Activated naive CD4-positive, alpha-beta T cell treated with anti-CD3 and anti-CD28 coated beads, Interleukin-2, amount 10 ng/mL, durations not matched to agents 7 days and 5 days (primary cell): ENCODE measurements around the gene EPHA10.
"Not testable (repeated sequence)": the region's sequence is repeated elsewhere in the genome, so short reads cannot be mapped to it uniquely, and the experiment has no call there.

Experiments used
- CTCF ChIA-PET: fragments of 350-600 bp; sonication (Branson Sonifier 250); formaldehyde crosslinking; loops from one replicate; lab custom pipeline; 2021; ENCODE audit warnings: antibody characterized with exemption; lab: Charles Lee
- DNase-seq: peaks from one replicate; pipeline ENCODE4 v3.0.0-alpha.2; 2020
- H3K27ac Mint-ChIP-seq: one replicate; pipeline ENCODE4 v1.8.0; 2021; ENCODE audit warnings: mild to moderate bottlenecking, moderate library complexity, mixed read lengths
- H3K27me3 Mint-ChIP-seq: one replicate; pipeline ENCODE4 v1.8.0; 2021; ENCODE audit warnings: mild to moderate bottlenecking, mixed read lengths
- H3K36me3 Mint-ChIP-seq: one replicate; pipeline ENCODE4 v1.8.0; 2021; ENCODE audit warnings: mixed read lengths
- H3K4me1 Mint-ChIP-seq: one replicate; pipeline ENCODE4 v1.8.0; 2021; ENCODE audit warnings: mixed read lengths
- H3K4me3 Mint-ChIP-seq: one replicate; pipeline ENCODE4 v1.8.0; 2021; ENCODE audit warnings: mild to moderate bottlenecking, moderate library complexity, mixed read lengths
- H3K9me3 Mint-ChIP-seq: one replicate; pipeline ENCODE4 v1.8.0; 2021; ENCODE audit warnings: mixed read lengths

EPHA10 gene

GRCh38 chr1:37759451-37759850, 5.5 kb downstream of the EPHA10 start:
- Mint-ChIP-seq H3K27me3 (peaks cover 57% of the 10 kb centered on the region), H3K27ac (no peak overlapping the region), H3K9me3 (no peaks in the 10 kb centered on the region), H3K36me3 (no peaks in the 10 kb centered on the region), H3K4me1 (peaks cover 2% of the 10 kb centered on the region), H3K4me3 (no peak overlapping the region)
- no peak for DNase-seq
- CTCF ChIA-PET = no interaction called here

- H3K36me3 Mint-ChIP-seq = no peaks in the 10 kb centered on the region
- CTCF ChIA-PET = no interaction called here
- no peak for DNase-seq
- peaks cover 55% of the 10 kb centered on the region for H3K27me3 Mint-ChIP-seq
- H3K4me1 Mint-ChIP-seq = peaks cover 8% of the 10 kb centered on the region
- H3K27ac Mint-ChIP-seq = no peak overlapping the region
- H3K9me3 Mint-ChIP-seq = no peaks in the 10 kb centered on the region
- no peak overlapping the region for H3K4me3 Mint-ChIP-seq
These were observed 8.9 kb downstream of the EPHA10 start for GRCh38 chr1:37755951-37756560.

GRCh38 chr1:37755290-37755689, 9.6 kb downstream of the EPHA10 start:
- no peak overlapping the region for H3K27ac Mint-ChIP-seq
- CTCF ChIA-PET = no interaction called here
- H3K36me3 Mint-ChIP-seq = no peaks in the 10 kb centered on the region
- H3K4me1 Mint-ChIP-seq = peaks cover 8% of the 10 kb centered on the region
- DNase-seq = no peak
- peaks cover 61% of the 10 kb centered on the region for H3K27me3 Mint-ChIP-seq
- no peak overlapping the region for H3K4me3 Mint-ChIP-seq
- H3K9me3 Mint-ChIP-seq = no peaks in the 10 kb centered on the region

- H3K27me3 Mint-ChIP-seq = peaks cover 64% of the 10 kb centered on the region
- H3K27ac Mint-ChIP-seq = no peak overlapping the region
- DNase-seq = no peak
- peaks cover 8% of the 10 kb centered on the region for H3K4me1 Mint-ChIP-seq
- no peaks in the 10 kb centered on the region for H3K36me3 Mint-ChIP-seq
- CTCF ChIA-PET = no interaction called here
- H3K4me3 Mint-ChIP-seq = peak overlapping the region; percentile 56
- no peaks in the 10 kb centered on the region for H3K9me3 Mint-ChIP-seq
These were observed 11.2 kb downstream of the EPHA10 start for GRCh38 chr1:37753473-37754321.

GRCh38 chr1:37752583-37753471, 12.1 kb downstream of the EPHA10 start:
- Mint-ChIP-seq H3K4me3 (peak overlapping the region; percentile 63), H3K9me3 (no peaks in the 10 kb centered on the region), H3K4me1 (peaks cover 8% of the 10 kb centered on the region), H3K36me3 (no peaks in the 10 kb centered on the region), H3K27me3 (peaks cover 64% of the 10 kb centered on the region), H3K27ac (no peak overlapping the region)
- DNase-seq = peak; percentile 33
- CTCF ChIA-PET = no interaction called here

- Mint-ChIP-seq H3K4me1 (peaks cover 8% of the 10 kb centered on the region), H3K4me3 (peak overlapping the region; percentile 63), H3K36me3 (no peaks in the 10 kb centered on the region), H3K27ac (no peak overlapping the region), H3K27me3 (peaks cover 66% of the 10 kb centered on the region), H3K9me3 (no peaks in the 10 kb centered on the region)
- CTCF ChIA-PET = no interaction called here
- no peak for DNase-seq
These were observed 12.7 kb downstream of the EPHA10 start for GRCh38 chr1:37752213-37752582.

GRCh38 chr1:37748565-37748964, 16.4 kb downstream of the EPHA10 start:
- DNase-seq = no peak
- peaks cover 45% of the 10 kb centered on the region for H3K27me3 Mint-ChIP-seq
- no peak overlapping the region for H3K27ac Mint-ChIP-seq
- no peaks in the 10 kb centered on the region for H3K36me3 Mint-ChIP-seq
- no peak overlapping the region for H3K4me3 Mint-ChIP-seq
- CTCF ChIA-PET = no interaction called here
- H3K9me3 Mint-ChIP-seq = peaks cover 2% of the 10 kb centered on the region
- peaks cover 8% of the 10 kb centered on the region for H3K4me1 Mint-ChIP-seq

GRCh38 chr1:37746806-37747205, 18.1 kb downstream of the EPHA10 start:
- no peak for DNase-seq
- Mint-ChIP-seq H3K27me3 (peaks cover 43% of the 10 kb centered on the region), H3K27ac (no peak overlapping the region)

GRCh38 chr1:37741662-37742061, 23.3 kb downstream of the EPHA10 start:
- no peaks in the 10 kb centered on the region for H3K4me1 Mint-ChIP-seq
- DNase-seq = no peak
- peaks cover 45% of the 10 kb centered on the region for H3K27me3 Mint-ChIP-seq
- no peak overlapping the region for H3K27ac Mint-ChIP-seq
- CTCF ChIA-PET = interaction anchor here (0.6 to 1.3 kb wide), 2 partner anchors 8 to 138 kb away, joined by 3 read pairs; no protein-coding TSS in a partner anchor
- peaks cover 1% of the 10 kb centered on the region for H3K9me3 Mint-ChIP-seq
- no peaks in the 10 kb centered on the region for H3K36me3 Mint-ChIP-seq
- no peak overlapping the region for H3K4me3 Mint-ChIP-seq

More at GRCh38 chr1:37746806-37747205, 18.1 kb downstream of the EPHA10 start:
- CTCF ChIA-PET = no interaction called here
- peaks cover 2% of the 10 kb centered on the region for H3K9me3 Mint-ChIP-seq
- peaks cover under 1% of the 10 kb centered on the region for H3K4me1 Mint-ChIP-seq
- no peaks in the 10 kb centered on the region for H3K36me3 Mint-ChIP-seq
- no peak overlapping the region for H3K4me3 Mint-ChIP-seq

- DNase-seq = no peak
- Mint-ChIP-seq H3K27ac (no peak overlapping the region), H3K4me1 (no peaks in the 10 kb centered on the region), H3K36me3 (no peaks in the 10 kb centered on the region), H3K4me3 (no peak overlapping the region), H3K9me3 (no peaks in the 10 kb centered on the region), H3K27me3 (peaks cover 48% of the 10 kb centered on the region)
- CTCF ChIA-PET = no interaction called here
These were observed 23.8 kb downstream of the EPHA10 start for GRCh38 chr1:37741130-37741529.

GRCh38 chr1:37739222-37739621, 25.7 kb downstream of the EPHA10 start:
- H3K4me1 Mint-ChIP-seq = no peaks in the 10 kb centered on the region
- CTCF ChIA-PET = no interaction called here
- no peaks in the 10 kb centered on the region for H3K9me3 Mint-ChIP-seq
- H3K27me3 Mint-ChIP-seq = peaks cover 55% of the 10 kb centered on the region
- DNase-seq = no peak
- H3K4me3 Mint-ChIP-seq = no peak overlapping the region
- H3K36me3 Mint-ChIP-seq = no peaks in the 10 kb centered on the region
- no peak overlapping the region for H3K27ac Mint-ChIP-seq

GRCh38 chr1:37738619-37739018, 26.3 kb downstream of the EPHA10 start:
- CTCF ChIA-PET, H3K4me1 Mint-ChIP-seq: not testable (repeated sequence)

GRCh38 chr1:37737975-37738374, 26.9 kb downstream of the EPHA10 start:
- H3K27me3 Mint-ChIP-seq = peaks cover 61% of the 10 kb centered on the region
- H3K9me3 Mint-ChIP-seq = not testable (repeated sequence)

More at GRCh38 chr1:37738619-37739018, 26.3 kb downstream of the EPHA10 start:
- not testable (repeated sequence) for H3K4me3 Mint-ChIP-seq, H3K27ac Mint-ChIP-seq, H3K9me3 Mint-ChIP-seq, DNase-seq, H3K36me3 Mint-ChIP-seq
- peaks cover 59% of the 10 kb centered on the region for H3K27me3 Mint-ChIP-seq

More at GRCh38 chr1:37737975-37738374, 26.9 kb downstream of the EPHA10 start:
- H3K4me3 Mint-ChIP-seq, H3K4me1 Mint-ChIP-seq, DNase-seq, H3K27ac Mint-ChIP-seq, CTCF ChIA-PET, H3K36me3 Mint-ChIP-seq: not testable (repeated sequence)
